GM21529 (cell line): ENCODE measurements around the gene PLPP6.
"Not testable (repeated sequence)": the region's sequence is repeated elsewhere in the genome, so short reads cannot be mapped to it uniquely, and the experiment has no call there.

Source experiments
- ATAC-seq: cut with Tn5 transposase; IDR thresholded peaks from one replicate; pipeline ENCODE4 v1.9.1; 2021; ENCODE audit not compliant: unreplicated experiment

The PLPP6 gene

DNA sequence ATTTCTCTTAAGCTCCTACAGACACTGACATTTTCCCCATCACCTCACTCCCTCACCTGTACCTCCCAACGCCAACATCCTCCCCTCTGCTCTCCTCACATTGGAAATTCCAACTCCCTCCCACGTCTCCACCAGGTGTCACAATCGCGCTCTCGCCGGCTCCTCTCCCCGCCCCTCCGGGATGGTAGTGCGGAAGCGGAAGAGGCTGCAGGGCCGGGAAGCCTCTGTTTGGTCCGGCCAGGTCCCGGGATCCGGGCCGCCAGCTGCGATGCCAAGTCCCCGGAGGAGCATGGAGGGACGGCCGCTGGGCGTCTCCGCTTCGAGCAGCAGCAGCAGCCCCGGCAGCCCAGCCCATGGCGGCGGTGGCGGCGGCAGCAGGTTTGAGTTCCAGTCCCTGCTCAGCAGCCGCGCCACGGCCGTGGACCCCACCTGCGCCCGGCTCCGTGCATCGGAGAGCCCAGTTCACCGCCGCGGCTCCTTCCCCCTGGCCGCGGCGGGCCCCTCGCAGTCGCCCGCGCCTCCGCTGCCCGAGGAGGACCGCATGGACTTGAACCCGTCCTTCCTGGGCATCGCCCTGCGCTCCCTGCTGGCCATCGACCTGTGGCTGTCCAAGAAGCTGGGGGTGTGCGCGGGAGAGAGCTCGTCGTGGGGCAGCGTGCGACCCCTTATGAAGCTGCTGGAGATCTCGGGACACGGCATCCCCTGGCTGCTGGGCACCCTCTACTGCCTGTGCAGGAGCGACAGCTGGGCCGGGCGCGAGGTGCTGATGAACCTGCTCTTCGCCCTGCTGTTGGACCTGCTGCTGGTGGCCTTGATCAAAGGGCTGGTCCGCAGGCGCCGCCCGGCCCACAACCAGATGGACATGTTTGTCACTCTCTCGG is at the start of gene PLPP6:
Gene PLPP6, plus strand, starts transcription at position 187 of the 881 bp plus-strand sequence. Its CDS starts 82 bp downstream, at position 269.
- ATAC-seq, result peak; percentile 88

DNA sequence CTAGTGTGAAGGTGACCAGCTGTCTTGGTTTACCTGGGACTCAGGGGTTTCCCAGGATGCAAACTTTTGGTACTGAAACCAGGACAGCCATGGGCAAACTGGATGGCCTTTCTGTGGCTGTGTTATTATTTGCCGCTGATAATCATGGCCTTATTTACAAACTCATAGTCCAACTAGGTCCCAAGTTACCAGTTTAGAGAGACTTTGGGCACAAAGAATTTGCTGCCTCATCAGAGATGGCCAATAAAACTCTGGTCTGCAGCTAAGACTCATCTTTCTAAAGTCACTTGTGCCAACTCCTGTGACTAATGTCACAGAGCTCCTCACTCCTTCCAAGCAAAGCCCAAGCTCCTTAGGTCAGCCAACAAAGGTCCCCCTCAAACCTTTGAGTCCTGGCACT is 47.5 kb upstream of the PLPP6 start:
- no peak for ATAC-seq

DNA sequence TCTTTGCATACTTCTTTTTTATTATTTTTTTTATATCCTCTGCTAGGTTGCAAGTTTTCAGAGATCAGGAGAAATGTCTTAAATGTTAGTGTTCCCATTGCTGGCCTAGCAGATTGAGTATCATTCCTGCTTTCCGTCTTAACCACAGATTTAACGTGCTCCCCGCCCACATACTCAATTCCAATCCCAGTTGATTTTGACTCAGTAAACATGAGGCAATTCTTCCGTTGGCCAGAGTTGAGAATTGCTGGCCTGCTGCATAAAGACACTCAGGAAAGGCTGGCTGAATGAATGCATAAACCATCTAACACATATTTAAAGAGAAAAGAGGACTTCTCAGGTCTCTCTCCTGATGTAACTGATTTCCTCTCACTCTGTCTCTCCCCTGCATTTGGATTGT is 46.8 kb upstream of the PLPP6 start:
- no peak for ATAC-seq

DNA sequence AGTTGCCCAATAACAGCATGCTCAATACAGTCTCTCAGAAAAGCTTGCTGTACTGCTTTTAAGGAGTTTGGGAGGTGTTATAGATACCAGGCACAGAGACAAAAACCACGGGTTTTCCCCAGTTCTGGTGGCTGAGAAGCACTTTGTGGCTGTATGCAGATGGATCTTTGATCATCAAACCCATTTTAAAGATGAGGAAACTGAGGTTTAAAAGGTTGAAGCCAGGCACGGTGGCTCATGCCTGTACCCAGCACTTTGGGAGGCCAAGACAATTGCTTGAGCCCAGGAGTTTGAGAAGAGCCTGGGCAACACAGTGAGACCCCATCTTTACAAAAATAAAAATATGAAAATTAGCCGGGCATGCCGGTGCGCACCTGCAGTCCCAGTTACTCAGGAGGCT is 46.3 kb upstream of the PLPP6 start:
- no peak for ATAC-seq

DNA sequence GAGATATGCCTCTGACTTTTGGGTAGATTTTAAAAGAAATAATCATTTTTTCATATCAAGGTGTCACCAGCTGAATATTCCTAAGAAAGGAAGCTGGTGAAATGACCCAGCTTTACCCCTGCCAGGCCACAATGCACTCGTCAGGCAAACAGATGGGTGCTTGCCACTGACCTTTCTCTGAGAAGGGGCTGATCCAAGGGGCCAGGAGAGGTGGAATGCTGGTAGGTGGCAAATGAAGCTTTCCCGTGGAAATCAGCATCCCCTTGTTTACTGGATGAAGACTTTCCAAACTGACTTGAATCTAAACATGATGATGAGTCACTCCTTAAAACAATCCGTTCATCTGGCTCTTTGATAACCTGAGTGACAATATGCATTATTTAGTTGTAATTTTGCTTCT is 44.3 kb upstream of the PLPP6 start:
- ATAC-seq, result no peak

DNA sequence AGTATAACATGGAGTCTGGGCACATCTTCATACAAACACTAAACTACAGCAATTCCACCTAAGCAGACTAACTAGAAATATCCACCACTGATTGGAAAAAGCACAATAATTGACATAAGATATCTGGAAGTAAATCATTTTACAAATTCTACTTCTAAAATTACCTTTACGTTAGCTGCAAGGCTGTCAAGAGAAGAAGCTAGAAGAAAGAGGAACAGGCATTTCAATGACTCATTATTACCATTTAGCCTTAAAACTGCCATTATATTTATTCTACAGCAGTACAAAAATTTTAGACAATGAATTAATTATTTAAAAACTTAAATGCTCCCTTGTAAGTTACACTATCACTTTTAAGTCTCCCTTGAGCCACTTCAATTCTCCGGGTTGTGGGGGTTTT is 43.4 kb upstream of the PLPP6 start:
- no peak for ATAC-seq

DNA sequence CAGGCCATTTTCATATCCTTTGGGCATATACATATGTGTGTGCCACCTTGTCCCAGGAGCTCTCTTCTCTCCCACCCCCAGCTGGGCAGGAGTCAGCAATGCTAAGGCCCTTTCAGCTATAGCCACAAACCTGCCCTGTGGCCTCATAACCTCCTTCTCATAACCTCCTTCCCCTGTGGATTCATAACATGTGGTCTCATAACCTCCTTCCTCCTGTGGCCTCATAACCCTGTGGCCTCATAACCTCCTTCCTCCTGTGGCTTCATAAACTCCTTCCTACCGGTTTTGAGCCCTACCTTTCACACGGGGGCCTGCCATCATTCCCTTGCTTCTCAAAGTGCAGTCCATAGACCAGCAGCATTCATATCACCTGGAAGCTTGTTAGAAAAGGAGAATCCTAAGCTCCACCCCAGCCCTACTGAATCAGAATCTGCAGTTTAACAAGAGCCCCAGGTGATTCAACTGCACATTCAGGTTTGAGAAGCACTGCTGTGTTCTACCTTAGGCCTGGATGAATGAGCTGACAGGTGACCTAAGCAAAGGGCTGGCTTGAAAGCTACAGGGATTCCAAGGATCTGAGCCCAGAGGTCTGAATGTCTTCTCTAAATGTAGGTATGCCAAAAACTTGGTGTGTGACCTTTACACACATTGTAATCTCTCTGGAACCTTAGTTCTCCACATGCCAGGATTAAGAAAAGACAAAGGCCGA is 41.9 kb upstream of the PLPP6 start:
- ATAC-seq, result no peak

DNA sequence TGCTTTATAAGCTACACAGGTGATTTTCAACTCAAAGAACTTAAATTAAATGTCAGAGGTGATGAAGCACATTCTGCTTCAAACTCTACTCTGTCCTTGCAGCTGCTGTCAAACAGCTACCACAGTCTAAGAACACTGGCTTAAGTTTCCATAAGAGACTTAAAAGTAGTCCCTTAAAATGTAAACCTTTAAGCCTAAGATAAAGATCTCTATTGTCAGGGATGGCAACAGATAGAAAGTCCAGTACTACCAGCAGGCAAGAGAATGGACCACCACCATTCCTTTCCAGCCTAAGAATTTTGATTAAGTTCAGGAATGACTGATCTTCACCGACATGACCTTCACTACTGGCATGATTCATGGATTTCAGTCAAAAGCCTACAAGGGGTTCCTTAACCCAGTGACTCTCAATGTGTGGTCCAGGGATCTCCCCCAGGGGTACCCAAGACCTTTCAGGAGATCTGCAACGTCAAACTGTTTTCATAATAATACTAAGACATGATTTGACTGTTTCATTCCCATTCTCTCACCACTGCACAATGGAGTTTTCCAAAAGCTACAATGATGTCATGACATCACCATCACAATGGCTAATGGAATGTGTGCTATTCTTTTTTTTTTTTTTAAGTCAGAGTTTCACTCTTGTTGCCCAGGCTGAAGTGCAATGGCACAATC is 41.1 kb upstream of the PLPP6 start:
- ATAC-seq, result no peak

DNA sequence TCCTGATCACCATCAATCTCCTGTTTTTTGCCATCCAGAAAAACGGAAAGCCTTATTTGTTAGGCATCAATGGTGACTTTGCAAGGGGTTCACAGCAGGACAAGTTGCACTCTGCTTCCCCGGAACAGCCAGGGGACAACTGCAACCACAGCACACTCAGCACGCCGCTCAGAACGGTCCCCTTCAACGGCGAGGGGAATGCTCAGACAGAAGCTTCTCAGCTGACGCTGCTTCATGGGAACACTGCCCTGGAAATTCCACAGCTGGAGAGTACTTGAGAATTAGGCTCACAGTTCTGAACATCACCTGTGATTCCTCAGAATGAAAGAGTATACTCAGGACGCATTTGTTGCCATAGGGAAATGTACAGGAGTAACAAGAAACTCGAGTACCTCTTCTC is 40.1 kb upstream of the PLPP6 start:
- ATAC-seq, result no peak

DNA sequence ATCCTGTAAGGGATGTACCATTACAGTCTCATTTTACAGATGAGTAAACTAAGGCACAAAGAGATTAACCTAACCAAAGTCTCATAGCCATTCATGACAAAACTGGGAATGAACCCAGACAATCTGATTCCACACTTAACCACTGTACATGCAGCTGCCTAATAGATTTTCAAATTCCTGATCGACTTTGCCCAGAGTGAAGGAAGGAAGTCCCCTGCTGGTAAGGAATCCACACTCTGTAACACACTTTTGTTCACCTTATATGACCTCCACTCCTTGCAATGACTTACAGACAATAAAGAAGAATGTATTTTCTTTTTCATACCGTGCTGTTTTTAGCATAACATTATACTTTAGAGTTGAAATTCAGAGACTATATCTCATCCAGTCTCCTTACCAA is 31.3 kb upstream of the PLPP6 start:
- ATAC-seq, result no peak

DNA sequence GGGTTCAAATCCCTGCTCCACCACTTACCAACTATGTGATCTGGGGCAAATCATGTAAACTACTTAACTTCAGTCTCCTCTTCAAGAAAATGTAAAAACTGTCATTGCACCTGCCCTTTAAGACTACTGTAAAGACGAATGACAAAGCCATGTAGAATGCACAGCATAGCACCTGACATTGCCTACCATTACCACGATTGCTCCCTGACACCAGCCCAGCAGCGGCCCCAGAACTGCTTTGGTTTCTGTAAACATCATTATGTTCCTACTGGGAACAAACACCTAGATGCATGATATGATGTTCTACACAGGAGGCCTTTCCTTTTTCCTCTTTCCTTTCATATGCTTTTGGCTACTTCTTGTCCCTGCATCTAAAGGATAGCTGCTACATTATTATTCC is 23.1 kb upstream of the PLPP6 start:
- no peak for ATAC-seq

DNA sequence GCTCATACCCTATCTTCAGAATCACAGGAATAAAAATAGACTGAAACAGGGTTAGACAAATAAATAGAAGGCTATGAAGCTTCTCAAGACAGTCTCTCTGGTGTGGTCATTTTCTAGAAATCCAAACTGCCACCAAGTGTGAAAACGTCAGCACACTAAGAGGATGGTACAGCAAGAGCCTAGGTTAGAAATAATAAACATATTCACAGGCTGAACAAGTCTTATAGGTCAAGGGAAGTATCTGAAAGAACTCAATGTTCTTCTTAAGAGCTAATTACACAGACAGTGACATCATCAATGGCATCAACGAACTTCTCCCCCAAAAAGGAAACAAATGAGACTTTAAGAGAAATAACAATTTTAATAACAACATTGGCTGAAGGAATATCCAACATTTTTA is 22.7 kb upstream of the PLPP6 start:
- no peak for ATAC-seq

DNA sequence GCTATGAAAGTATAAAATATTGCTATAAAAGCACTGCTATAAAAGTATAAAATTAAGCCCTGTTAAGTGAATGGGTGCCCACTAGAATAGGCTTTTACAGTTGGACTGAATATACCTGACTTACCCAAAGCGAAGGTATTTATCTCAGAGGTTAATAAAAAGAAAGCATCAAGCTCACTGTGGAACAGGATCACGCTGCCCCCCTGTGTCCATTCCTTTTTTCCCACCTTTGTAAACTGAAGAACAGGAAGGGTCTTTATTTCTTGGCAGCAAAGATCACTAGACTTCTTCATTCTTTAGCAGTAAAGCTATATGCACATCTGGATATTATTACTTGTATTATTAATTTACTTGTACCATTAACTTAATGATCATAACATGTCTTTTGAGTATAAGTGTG is 22.1 kb upstream of the PLPP6 start:
- no peak for ATAC-seq

DNA sequence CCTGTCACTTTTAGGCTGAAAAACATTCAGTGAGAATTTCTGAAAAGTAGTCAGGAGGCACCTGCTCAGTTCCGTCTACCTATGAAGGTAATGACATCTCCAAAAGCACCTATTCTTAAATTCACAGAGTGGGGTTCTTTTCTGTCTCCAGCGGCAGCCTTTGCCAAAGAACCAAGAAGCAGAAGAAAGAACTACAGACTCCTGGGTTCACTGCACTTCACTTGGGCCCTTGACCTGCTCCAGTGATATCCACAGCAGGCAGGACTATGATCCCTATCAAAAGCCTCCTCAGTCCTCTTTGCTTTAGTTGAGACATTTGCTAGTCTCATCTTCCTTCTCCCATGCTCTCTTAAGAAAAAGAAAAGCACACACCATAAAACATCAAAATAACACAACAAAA is 19.7 kb upstream of the PLPP6 start:
- ATAC-seq, result no peak

DNA sequence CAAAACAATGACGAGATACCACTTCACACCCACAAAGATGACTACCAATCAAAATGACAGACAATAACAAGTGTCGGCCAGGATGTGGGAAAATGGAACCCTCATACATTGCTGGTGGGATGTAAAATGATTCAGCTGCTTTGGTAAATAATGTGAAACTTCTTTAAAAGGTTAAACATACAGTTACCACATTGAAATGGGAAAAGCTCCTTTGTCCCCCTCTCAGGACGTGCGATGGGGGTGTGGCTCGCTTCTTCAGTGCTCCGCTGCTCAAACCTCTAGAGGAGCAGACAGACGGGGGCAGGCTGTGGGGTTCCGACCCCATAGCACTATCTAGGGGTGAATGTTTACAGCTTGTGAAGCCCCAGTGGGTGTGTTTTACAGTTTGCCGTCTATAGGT is 8.0 kb upstream of the PLPP6 start:
- no peak for ATAC-seq

DNA sequence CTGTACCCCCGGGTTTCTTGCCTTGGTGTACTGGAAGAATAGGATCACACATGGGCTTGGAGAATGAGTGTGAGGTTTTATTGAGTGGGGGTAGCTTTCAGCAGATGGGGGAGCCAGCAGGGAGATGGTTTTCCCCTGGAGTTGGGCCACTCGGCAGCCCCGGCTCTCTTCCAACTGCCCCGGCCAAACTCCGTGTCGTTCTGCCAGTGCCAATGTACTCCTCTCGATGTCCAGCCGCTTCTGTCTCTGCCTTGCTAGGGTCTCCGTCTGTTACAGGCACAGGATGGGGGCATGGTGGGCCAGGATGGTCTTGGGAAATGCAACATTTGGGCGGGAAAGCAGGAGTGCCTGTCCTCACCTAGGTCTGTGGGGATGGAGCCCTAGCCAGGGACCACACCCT is 7.6 kb upstream of the PLPP6 start:
- ATAC-seq, result no peak

DNA sequence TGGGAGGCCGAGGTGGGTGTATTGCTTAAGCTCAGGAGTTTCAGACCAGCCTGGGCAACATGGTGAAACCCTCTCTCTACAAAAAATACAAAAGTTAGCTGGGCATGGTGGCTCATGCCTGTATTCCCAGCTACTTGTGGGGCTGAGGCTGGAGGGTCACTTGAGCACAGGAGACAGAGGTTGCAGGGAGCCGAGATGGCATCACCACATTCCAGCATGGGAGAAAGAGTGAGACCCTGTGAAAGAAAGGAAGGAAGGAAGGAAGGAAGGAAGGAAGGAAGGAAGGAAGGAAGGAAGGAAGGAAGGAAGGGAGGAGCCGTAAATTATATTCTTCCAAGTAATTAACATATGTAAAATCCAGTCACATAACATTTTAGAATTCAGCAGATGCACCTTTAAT is 5.9 kb upstream of the PLPP6 start:
- ATAC-seq, result not testable (repeated sequence)

DNA sequence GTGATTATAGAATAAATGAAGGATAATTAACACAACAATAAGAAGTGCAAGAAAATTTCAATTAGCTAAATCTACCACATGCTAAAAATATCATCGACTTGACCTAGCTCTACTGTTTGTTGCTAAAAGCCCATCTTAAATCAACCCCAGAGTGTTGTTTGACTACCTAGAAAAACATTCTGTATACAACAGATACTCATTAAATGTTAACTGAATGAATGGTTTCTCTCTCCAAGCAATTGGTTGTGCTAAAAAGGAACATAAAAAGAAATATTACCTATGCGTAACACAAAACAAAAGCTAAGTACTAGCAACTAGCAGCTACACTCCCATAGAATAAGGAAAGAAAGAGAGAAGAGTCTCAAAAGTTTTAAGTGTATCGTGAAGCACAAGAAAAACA is 5.5 kb upstream of the PLPP6 start:
- ATAC-seq, result no peak

DNA sequence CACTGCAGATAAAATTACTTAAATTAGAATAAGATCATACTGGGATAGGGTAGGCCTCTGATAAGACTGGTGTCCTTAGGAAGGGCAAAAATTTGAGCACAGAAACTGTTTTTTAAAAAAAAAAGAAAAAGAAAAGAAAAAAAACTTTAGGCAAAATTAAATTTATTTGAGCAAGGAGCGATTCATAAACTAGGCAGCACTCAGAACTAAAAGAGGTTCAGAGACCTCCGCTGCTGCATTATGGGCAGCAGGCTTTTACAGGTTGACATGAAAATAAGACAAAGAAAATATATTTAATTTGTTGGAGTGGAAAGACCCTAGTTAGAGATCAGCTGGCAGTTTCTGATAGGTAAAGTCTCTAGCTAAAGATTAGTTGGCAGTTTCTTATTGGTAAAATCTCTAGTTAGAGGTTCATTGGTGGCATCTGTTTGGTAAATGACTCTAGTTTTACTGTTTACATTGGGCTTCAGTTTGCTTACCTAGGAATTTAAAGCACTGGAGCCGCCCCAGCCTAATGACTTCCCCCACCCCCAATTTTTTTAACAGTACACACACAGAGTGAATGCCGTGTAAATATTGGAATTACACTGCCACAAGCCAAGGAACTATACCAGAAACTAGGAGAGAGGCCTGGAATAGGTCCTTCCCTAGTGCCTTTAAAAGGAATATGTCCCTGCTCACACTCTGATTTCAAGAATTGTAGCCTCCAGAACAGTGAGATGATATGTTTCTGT is 4.5 kb upstream of the PLPP6 start:
- ATAC-seq, result no peak

DNA sequence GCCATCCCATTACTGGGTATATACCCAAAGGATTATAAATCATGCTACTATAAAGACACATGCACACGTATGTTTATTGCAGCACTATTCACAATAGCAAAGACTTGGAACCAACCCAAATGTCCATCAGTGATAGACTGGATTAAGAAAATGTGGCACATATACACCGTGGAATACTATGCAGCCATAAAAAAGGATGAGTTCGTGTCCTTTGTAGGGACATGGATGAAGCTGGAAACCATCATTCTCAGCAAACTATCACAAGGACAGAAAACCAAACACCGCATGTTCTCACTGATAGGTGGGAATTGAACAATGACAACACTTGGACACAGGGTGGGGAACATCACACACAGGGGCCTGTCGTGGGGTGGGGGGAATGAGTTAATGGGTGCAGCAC is 1.4 kb upstream of the PLPP6 start:
- ATAC-seq, result not testable (repeated sequence)

DNA sequence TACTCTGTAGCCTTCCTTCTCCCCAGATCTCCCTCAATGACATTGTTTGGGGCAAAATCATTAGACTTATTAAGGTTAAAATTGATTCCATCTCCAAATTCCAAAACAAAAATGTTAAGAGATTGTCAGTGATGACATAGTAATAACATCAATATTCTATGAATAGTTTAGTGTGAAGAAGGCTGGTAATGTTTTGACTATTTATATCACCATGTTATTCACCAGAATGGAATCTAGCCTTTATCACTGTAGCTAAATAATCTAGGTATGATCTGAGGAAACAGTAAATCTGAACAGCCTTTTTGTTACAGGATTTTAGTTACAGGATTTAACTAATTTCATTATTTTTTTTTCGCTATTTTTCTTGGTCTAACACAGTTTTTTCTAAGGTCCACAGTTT is 929 bp upstream of the PLPP6 start:
- no peak for ATAC-seq
